GM23338 (cell line): ENCODE data around the gene ING3. TPM values are rescaled to one million over a fixed set of nuclear protein-coding genes. Genes with fewer than 3 reads are reported as not detected.
A peak's percentile ranks its signal among the peaks of the same experiment; 100 is the strongest.

Source experiments
- ATAC-seq: fragments of 200-7000 bp; cut with Tn5 transposase; 3 replicates; pipeline ENCODE4 v1.9.1; 2020
- DNase-seq: peaks from one replicate; pipeline ENCODE4 v3.0.0-alpha.2; 2015; ENCODE audit warnings: low spot score
- H2AFZ ChIP-seq: fragments of 200-600 bp; sonication (generic); 2 replicates; pipeline ENCODE4 v1.8.0; 2016; ENCODE audit warnings: antibody characterized with exemption, mild to moderate bottlenecking, moderate library complexity
- H3F3A ChIP-seq: fragments of 200-600 bp; sonication (generic); replicated peaks from 2 replicates; pipeline ENCODE4 v1.8.0; 2017; ENCODE audit warnings: antibody characterized with exemption, mixed run types, low read depth
- H3K27ac ChIP-seq: fragments of 200-600 bp; sonication (generic); 2 replicates; pipeline ENCODE4 v1.6.1; 2016; ENCODE audit warnings: low read depth
- H3K27me3 ChIP-seq: fragments of 200-600 bp; sonication (generic); 2 replicates; pipeline ENCODE4 v1.8.0; 2016; ENCODE audit warnings: mild to moderate bottlenecking, mixed run types, moderate library complexity; ENCODE audit not compliant: insufficient read depth
- H3K36me3 ChIP-seq: fragments of 200-600 bp; sonication (generic); 2 replicates; pipeline ENCODE4 v1.8.0; 2016; ENCODE audit warnings: mild to moderate bottlenecking; ENCODE audit not compliant: insufficient read depth
- H3K4me1 ChIP-seq: fragments of 200-600 bp; sonication (generic); 2 replicates; pipeline ENCODE4 v1.8.0; 2016; ENCODE audit warnings: mild to moderate bottlenecking, moderate library complexity; ENCODE audit not compliant: insufficient read depth
- H3K4me2 ChIP-seq: fragments of 200-600 bp; sonication (generic); 2 replicates; pipeline ENCODE4 v1.7.1; 2017; ENCODE audit warnings: mixed run types
- H3K4me3 ChIP-seq: fragments of 200-600 bp; sonication (generic); 2 replicates; pipeline ENCODE4 v1.6.1; 2016; ENCODE audit warnings: mixed run types
- H3K79me2 ChIP-seq: fragments of 200-600 bp; sonication (generic); replicated peaks from 2 replicates; pipeline ENCODE4 v1.8.0; 2017; ENCODE audit warnings: mild to moderate bottlenecking; ENCODE audit not compliant: insufficient read depth
- H3K9me2 ChIP-seq: fragments of 200-600 bp; sonication (generic); 2 replicates; pipeline ENCODE4 v1.8.0; 2017; ENCODE audit not compliant: insufficient read depth
- H4K20me1 ChIP-seq: fragments of 200-600 bp; sonication (generic); replicated peaks from 2 replicates; pipeline ENCODE4 v1.8.0; 2017; ENCODE audit warnings: mild to moderate bottlenecking; ENCODE audit not compliant: insufficient read depth
- H3K27ac Mint-ChIP-seq: 2 replicates; pipeline ENCODE4 v1.8.0; 2020; ENCODE audit warnings: inconsistent platforms, mild to moderate bottlenecking, moderate library complexity, mixed read lengths
- H3K27me3 Mint-ChIP-seq: 3 replicates; pipeline ENCODE4 v1.8.0; 2022; ENCODE audit warnings: low read depth, mild to moderate bottlenecking, moderate library complexity, mixed read lengths, inconsistent platforms; ENCODE audit not compliant: insufficient read depth, poor library complexity
- H3K36me3 Mint-ChIP-seq: 3 replicates; pipeline ENCODE4 v1.8.0; 2021; ENCODE audit warnings: low read depth, mild to moderate bottlenecking, inconsistent platforms, moderate library complexity, mixed read lengths
- H3K4me1 Mint-ChIP-seq: 3 replicates; pipeline ENCODE4 v1.8.0; 2020; ENCODE audit warnings: mild to moderate bottlenecking, inconsistent platforms, mixed read lengths
- H3K4me3 Mint-ChIP-seq: 3 replicates; pipeline ENCODE4 v1.8.0; 2021; ENCODE audit warnings: moderate library complexity, mild to moderate bottlenecking, inconsistent platforms, mixed read lengths
- H3K9me3 Mint-ChIP-seq: 3 replicates; pipeline ENCODE4 v1.8.0; 2020; ENCODE audit warnings: moderate library complexity, mild to moderate bottlenecking, inconsistent platforms, mixed read lengths
- CREB1 ChIP-seq: fragments of 250-450 bp; sonication (Bioruptor Pico); IDR thresholded peaks from 2 replicates; pipeline ENCODE4 v1.5.0; 2020; ENCODE audit warnings: low read depth, mild to moderate bottlenecking, moderate library complexity
- EZH2 ChIP-seq: fragments of 200-600 bp; sonication (generic); IDR thresholded peaks from one replicate; pipeline ENCODE4 v1.8.0; 2017; ENCODE audit warnings: antibody characterized with exemption, mild to moderate bottlenecking, low read depth; ENCODE audit not compliant: unreplicated experiment
- EZH2phosphoT487 ChIP-seq: fragments of 200-600 bp; sonication (generic); IDR thresholded peaks from one replicate; pipeline ENCODE4 v1.8.1; 2018; ENCODE audit warnings: antibody characterized with exemption; ENCODE audit not compliant: unreplicated experiment
- JUNB ChIP-seq: IDR thresholded peaks from one replicate; pipeline ENCODE4 v1.6.1; 2016; ENCODE audit warnings: antibody characterized with exemption; ENCODE audit not compliant: unreplicated experiment
- POLR2AphosphoS5 ChIP-seq: IDR thresholded peaks from 2 replicates; pipeline ENCODE4 v1.6.1; 2016; ENCODE audit warnings: antibody characterized with exemption, low read depth
- polyA plus RNA-seq: library from polyadenylated mRNA; unstranded; fragments of >200 nt; fragmentation: Nextera tagmentation; extraction: Ambion mirVana; gene quantifications from 2 replicates; pipeline ENCODE4 v1.2.1, GENCODE V29; 2016
- total RNA-seq: library from RNA; depleted of rRNA; stranded (reverse); fragments of >200 nt; shearing (Covaris generic); gene quantifications from 2 replicates; pipeline ENCODE4 v1.2.3, GENCODE V29; 2014
- TF ChIP-seq, protein P1 (sequence below): IDR thresholded peaks from one replicate; pipeline ENCODE4 v1.6.1; 2018; ENCODE audit warnings: antibody characterized with exemption; ENCODE audit not compliant: unreplicated experiment
- TF ChIP-seq, protein P2 (sequence below): IDR thresholded peaks from 2 replicates; pipeline ENCODE4 v1.6.1; 2016; ENCODE audit warnings: antibody characterized with exemption
- TF ChIP-seq, protein P3 (sequence below), 2 experiments: fragments of 200-600 bp in 1 of 2; sonication (generic) in 1 of 2; conservative IDR thresholded peaks; 2 replicates each; pipeline versions ENCODE4 v1.5.1 to v1.6.1; 2016 to 2017; ENCODE audit warnings: antibody characterized with exemption in 2 of 2, low read depth in 2 of 2, mild to moderate bottlenecking in 2 of 2, moderate library complexity in 1 of 2

Gene ING3
- total and polyA plus RNA-seq, 2 experiments from 2014 or later = 17.8 to 26.2 TPM

DNA sequence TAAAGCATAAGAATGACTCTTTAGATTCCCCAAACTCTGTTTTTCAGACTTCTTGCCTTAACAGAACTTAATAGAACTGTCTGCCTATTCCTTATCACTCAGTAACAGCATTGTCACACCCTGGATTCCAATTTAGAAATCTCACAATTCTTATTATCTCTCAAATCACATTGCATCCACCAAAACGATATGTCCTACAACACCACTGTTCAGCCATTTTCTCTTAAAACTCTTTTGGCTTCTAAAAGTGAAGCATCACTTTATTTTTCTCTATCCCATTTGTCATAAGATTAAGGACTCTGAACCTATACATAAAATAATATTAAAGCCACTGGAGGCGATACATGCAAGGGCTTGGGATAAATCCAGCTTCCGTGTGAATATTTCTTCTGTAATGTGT, 36.7 kb downstream of the ING3 start (continued):
- TF ChIP-seq CREB1 (CRISPR knock-in tag) (no peak), POLR2AphosphoS5 (no peak), EZH2 (no peak), JUNB (no peak), EZH2phosphoT487 (no peak)
- TF ChIP-seq, protein P1, sequence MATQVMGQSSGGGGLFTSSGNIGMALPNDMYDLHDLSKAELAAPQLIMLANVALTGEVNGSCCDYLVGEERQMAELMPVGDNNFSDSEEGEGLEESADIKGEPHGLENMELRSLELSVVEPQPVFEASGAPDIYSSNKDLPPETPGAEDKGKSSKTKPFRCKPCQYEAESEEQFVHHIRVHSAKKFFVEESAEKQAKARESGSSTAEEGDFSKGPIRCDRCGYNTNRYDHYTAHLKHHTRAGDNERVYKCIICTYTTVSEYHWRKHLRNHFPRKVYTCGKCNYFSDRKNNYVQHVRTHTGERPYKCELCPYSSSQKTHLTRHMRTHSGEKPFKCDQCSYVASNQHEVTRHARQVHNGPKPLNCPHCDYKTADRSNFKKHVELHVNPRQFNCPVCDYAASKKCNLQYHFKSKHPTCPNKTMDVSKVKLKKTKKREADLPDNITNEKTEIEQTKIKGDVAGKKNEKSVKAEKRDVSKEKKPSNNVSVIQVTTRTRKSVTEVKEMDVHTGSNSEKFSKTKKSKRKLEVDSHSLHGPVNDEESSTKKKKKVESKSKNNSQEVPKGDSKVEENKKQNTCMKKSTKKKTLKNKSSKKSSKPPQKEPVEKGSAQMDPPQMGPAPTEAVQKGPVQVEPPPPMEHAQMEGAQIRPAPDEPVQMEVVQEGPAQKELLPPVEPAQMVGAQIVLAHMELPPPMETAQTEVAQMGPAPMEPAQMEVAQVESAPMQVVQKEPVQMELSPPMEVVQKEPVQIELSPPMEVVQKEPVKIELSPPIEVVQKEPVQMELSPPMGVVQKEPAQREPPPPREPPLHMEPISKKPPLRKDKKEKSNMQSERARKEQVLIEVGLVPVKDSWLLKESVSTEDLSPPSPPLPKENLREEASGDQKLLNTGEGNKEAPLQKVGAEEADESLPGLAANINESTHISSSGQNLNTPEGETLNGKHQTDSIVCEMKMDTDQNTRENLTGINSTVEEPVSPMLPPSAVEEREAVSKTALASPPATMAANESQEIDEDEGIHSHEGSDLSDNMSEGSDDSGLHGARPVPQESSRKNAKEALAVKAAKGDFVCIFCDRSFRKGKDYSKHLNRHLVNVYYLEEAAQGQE = no peak
- TF ChIP-seq, protein P2, sequence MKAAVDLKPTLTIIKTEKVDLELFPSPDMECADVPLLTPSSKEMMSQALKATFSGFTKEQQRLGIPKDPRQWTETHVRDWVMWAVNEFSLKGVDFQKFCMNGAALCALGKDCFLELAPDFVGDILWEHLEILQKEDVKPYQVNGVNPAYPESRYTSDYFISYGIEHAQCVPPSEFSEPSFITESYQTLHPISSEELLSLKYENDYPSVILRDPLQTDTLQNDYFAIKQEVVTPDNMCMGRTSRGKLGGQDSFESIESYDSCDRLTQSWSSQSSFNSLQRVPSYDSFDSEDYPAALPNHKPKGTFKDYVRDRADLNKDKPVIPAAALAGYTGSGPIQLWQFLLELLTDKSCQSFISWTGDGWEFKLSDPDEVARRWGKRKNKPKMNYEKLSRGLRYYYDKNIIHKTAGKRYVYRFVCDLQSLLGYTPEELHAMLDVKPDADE = no peak
- TF ChIP-seq, protein P3, sequence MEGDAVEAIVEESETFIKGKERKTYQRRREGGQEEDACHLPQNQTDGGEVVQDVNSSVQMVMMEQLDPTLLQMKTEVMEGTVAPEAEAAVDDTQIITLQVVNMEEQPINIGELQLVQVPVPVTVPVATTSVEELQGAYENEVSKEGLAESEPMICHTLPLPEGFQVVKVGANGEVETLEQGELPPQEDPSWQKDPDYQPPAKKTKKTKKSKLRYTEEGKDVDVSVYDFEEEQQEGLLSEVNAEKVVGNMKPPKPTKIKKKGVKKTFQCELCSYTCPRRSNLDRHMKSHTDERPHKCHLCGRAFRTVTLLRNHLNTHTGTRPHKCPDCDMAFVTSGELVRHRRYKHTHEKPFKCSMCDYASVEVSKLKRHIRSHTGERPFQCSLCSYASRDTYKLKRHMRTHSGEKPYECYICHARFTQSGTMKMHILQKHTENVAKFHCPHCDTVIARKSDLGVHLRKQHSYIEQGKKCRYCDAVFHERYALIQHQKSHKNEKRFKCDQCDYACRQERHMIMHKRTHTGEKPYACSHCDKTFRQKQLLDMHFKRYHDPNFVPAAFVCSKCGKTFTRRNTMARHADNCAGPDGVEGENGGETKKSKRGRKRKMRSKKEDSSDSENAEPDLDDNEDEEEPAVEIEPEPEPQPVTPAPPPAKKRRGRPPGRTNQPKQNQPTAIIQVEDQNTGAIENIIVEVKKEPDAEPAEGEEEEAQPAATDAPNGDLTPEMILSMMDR (conservative IDR thresholded peaks at IDR 0.05; ENCODE audit: low read depth in 2 of 2) = no peak

DNA sequence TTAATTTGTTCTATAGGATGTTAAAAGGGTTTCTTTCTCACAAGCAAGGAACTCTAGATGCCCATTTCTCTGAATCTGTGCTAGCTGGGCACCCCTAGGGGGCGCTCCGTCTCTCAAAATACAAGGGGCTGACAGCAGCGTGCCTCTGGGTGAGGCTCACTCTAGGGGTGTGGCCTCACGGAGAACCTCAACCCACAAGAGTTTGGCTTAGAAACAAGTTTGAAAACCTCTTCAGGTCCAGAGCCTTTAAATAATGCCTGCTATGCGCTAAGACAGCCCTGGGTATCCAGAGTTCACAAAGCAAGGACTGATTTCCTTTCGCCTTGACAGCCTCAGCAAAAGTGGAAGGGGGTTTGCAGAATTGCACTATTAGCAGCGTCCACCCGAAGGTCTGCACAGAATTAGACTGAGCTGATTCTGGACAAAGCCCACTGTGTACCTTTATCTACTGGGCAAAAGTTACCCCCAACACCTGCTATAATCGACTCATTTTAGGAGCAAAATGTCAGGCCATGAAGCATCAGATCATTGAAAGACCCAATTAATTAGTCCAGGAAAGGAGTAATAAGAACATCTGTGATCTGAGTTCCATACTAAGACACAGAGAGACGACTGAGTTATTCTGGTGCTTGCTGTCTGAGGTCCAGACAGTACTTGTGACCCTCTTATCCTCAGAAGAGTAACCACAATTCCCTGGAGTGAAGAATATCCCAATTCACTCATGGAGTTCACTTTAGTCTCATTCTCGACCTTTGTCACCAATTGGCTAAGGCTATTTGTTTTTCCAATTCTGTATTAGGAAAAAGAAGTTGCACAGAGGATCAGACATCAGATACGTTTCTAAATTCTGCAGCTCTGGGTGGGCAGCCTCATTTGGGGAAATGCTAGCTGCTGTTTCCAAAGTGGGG, 37.4 kb downstream of the ING3 start:
- Histone ChIP-seq H3K4me3 (peak overlapping the region; percentile 59), H3K79me2 (no peaks in the 10 kb centered on the region), H4K20me1 (no peaks in the 10 kb centered on the region), H2AFZ (peak overlapping the region; percentile 98), H3K27me3 (peaks cover 18% of the 10 kb centered on the region), H3K4me2 (peak overlapping the region; percentile 86), H3K9me2 (no peaks in the 10 kb centered on the region), H3F3A (no peaks in the 10 kb centered on the region), H3K4me1 (peaks cover 6% of the 10 kb centered on the region), H3K27ac (no peak overlapping the region), H3K36me3 (no peaks in the 10 kb centered on the region)
- peaks cover 14% of the 10 kb centered on the region for H3K27me3 Mint-ChIP-seq
- no peak for TF ChIP-seq POLR2AphosphoS5
- TF ChIP-seq, protein P3 (conservative IDR thresholded peaks at IDR 0.05; ENCODE audit: low read depth in 2 of 2) = peak; percentile 94 to 100
- H3K27ac Mint-ChIP-seq = no peak overlapping the region
- no peaks in the 10 kb centered on the region for H3K9me3 Mint-ChIP-seq
- peak overlapping the region; percentile 77; the same call in 2 of the 3 replicates for H3K4me3 Mint-ChIP-seq
- DNase-seq = peak; percentile 95
- peak; percentile 95 for ATAC-seq
- H3K4me1 Mint-ChIP-seq = peaks cover 5% of the 10 kb centered on the region; the same call in 2 of the 3 replicates
- no peaks in the 10 kb centered on the region for H3K36me3 Mint-ChIP-seq
